Stimulated activated CD8-positive, alpha-beta memory T cell treated with anti-CD3 and anti-CD28 coated beads, Interleukin-12 subunit alpha, Interleukin-12 subunit beta, amount 100 ng/mL, for 24 hours (primary cell): ENCODE measurements around the gene PRKCZ.
"Not testable (repeated sequence)": the region's sequence is repeated elsewhere in the genome, so short reads cannot be mapped to it uniquely, and the experiment has no call there.

Experiments used
- DNase-seq: peaks from one replicate; pipeline ENCODE4 v3.0.0-alpha.2; 2020; ENCODE audit errors: extremely low read depth

PRKCZ gene

DNA sequence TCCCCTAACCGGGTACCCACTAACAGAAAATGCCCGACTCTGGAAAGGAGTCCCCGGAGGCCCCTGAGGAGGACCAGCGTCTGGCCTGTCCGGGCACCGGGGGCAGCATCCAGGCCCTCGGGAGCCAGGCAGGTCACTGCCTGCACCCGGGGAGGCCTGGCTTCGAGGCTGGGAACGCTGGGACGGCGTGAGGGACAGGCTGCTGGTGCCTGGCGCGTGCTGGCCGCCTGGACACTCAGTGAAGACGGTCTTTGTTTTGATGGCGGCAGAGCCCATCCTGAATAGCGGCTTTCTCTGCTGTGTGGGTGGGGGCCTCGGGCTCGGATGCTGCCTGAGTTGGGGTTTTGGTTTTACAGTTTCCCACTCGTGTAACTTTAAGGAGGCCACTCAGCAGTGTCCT is 37.6 kb downstream of the PRKCZ start:
- no peak for DNase-seq

- DNase-seq, result no peak
Observed at GRCh38 chr1:2088458-2088857, 38.2 kb downstream of the PRKCZ start.

DNA sequence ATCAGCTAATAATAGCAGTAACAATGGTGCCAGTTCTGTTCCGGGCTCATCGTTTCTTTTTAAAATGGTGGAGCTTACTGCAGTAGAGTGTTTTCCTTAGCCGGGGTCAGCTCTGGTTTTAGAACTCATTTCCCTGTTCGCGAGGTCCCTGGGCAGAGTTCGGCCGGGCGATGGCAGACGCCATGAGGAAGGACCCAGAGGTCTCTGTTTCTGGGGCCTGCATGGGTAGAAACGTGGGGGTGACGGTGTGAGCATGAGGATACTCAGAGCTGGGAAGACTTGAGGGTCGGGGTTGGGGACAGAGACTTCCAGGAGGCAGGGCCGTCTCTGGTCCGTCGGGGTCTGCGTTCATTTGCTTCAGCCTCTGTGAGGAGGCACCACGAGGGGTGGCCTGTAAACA is 38.8 kb downstream of the PRKCZ start:
- no peak for DNase-seq

- DNase-seq, result no peak
Observed at GRCh38 chr1:2090216-2090890, 40.1 kb downstream of the PRKCZ start.

DNA sequence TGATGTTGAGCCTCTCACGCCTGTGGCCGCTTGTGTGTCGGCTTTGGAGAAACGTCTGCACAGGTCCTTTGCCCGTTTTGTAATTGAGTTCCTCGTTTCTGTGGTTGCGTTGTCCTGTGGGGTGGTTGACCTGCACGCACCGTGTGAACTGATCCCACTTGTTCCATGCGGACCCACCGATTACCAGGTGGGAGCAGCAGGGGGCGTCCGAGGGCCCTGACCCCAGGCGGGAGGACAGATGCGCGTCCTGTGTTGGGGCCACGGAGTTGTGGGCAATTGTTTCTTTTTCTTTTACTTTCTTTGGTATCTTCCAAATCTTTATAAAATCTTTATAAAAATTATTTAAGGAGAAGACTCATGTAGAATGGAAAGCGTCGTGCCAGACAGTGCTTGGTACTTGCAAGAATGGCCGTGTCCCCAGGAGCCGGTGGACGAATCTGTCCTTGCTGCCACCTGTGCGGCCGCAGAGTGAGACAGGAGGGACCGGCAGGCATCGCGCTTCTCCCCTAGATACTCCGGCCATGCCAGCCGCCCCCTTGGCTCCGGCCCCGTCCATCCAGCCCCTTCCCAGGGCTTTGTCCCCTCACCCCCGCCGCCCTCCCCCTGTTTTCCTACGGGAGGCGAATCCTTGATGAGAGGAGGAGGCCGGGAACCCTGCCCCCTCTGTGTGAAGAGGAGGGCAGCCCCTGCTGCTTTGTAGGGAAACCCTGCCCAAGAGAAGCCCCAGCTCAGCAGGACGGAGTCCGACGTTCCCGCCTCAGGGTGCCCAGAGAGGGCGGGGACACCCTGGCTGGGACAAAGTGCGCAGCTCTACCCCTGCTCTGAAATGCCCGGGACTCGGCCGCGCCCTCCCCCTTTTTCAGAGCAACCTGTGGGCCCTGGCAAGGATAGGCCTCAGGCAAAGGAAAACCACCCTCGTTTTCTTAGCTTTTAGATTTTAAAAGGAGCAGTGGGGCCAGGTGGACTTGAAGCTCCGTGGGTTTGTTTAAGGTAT is 41.7 kb downstream of the PRKCZ start:
- DNase-seq, result no peak

DNA sequence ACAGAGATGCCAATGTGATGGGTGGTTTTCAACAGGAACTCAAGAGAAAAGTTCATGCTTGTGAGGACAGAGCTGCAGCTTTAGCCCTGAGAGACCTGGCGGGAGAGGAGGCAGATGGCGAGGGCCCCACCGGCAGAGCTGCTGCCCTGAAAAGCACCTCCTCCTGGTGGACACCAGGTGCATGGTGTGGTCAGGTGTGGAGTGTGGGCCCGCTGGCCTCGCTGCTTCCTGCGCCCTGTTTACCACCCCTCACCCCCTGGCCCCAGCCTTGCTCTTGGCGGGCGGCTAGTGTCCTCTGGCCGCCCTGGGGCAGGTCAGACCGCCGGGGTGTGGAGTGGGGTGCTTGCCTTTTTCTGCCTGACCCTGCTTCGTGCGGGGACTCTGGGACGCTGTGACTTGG is 42.8 kb downstream of the PRKCZ start:
- no peak for DNase-seq

DNA sequence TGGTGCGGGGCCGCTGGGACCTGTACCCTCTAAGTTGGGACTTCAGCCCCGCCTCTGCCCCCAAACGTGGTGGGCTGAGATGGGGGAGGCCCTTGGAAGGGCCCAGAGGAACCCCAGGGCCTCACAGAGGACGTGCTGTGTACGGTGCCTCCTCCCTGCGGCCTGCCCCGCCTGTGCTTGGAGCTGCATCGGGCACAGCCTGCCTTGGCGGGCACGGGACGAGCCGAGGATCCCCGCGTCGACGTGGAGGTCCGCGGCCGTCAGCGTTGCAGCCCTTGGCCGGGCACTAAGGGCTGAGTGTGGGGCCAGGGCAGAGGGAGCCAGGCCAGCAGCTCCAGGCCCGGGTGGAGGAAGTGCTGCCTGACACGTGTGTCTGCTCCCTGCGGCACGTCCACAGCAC is 43.4 kb downstream of the PRKCZ start:
- DNase-seq, result no peak

GRCh38 chr1:2094269-2095158 is 44.3 kb downstream of the PRKCZ start:
- not testable (repeated sequence) for DNase-seq

GRCh38 chr1:2095394-2095793 is 45.2 kb downstream of the PRKCZ start:
- DNase-seq, result no peak

DNA sequence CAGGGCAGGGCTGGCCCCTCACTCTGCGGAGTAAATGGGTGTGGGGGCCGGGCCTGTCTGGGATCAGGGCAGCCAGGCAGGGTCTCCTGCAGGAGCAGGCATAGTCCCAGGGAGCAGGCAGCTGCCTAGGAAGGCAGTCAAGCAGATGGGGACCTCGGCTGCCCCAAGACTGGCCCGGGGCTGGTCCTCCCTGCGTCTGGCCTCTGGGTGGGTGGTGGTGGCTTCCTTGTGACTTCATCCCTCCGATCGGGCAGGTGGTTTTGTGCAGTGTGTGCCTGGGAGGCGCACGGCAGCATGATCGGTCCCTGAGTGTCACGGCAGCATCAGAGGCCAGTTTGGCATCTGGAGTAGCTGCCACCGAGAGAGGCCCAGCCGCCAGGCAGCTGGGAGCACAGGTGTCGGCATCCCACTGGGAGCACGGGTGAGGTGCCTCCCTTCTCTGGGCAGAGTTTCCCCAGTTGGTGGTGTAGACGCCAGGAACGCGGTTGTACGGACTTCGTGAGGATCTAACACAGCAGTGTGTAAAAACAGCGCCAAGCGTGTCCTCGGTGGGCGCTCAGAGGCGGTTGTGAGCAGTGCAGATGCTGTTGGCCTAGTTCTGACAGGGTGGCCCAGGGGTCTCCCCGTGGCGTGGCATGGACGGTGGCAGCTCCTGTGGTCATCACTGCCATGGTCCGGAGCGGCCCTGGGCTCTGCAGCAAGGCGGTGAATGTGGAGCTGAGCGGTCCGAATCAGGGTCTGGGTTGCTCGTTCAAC is 45.9 kb downstream of the PRKCZ start:
- no peak for DNase-seq

DNA sequence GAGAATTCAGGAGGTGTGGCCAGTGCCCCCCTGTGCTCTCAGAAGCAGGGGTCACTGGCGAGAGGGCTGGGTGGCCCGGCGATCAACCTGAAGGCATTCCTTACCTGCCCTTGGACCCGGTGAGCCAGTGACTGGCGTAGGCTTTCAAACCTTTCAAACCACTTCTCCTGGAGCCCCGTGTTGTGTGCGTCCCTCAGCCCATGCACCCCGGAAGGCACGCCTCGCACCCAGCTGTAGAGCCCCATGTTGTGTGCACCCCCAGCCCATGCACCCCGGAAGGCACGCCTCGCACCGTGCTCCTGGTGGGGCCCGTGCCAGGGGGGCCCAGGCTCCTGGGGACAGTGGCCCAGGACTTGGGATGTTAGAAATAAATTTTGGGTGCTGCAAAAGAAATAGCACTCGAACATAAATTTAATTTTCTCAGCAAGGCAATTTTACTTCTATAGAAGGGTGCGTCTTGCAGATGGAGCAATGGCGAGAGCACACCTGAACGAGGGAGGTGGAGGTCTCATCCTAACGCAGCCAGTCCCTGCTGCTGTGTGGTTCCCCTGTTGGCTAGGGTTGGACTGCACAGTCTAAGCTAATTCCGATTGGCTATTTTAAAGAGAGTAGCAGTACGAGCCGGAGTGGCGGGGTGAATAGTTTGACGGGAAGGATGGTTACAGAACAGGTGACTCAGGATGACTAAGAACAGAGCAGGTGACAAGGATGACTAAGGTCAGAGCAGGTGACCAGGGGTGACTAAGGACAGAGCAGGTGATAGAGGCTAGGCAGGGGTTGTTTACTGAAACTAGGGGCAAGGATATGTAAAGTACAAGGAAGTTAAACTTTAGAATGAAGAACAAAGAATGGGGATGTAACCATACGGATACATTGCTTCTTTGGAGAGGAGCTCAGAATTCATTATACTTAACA is 47.4 kb downstream of the PRKCZ start:
- DNase-seq, result no peak

GRCh38 chr1:2098301-2098698 is 48.1 kb downstream of the PRKCZ start:
- DNase-seq, result no peak

DNA sequence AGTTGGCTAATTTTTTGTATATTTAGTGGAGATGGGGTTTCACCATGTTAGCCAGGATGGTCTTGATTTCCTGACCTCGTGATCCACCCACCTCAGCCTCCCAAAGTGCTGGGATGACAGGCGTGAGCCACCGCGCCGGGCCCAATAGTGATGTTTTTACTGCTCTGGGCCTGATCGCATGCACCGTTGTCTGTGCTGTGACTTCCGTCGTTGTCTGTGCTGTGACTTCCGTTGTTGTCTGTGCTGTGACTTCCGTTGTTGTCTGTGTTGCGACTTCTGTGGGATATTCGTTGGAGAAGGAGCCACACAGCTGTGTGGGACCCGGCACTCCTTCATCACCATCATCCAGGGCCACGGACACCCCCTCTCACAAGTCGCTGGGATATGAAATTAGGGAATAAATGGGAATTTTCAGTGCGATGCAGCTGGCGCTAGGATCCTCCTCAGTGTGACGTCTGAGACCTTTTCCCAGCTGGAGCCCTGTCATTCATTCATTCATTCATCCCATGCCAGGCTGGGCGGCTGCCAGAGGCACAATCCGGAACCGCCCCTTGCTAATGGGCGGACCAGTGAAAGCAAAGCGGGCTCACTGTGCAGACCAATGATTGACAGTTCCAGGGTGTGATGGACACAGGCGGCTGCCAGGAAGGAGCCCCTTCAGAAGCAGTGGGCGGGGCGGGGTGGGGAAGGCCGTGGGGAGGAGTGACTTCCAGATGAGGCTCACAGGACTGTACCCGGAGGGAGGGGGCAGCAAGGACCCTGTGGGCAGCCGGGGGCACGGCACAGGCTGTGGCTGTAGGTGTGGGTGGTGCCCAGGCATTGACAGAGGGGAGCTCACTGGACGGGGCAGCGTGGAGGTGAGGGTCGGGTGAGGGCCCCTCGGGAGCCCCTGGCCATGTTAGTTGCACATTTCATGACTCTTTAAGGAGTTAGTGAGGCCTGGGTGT is 48.9 kb downstream of the PRKCZ start:
- DNase-seq, result no peak

DNA sequence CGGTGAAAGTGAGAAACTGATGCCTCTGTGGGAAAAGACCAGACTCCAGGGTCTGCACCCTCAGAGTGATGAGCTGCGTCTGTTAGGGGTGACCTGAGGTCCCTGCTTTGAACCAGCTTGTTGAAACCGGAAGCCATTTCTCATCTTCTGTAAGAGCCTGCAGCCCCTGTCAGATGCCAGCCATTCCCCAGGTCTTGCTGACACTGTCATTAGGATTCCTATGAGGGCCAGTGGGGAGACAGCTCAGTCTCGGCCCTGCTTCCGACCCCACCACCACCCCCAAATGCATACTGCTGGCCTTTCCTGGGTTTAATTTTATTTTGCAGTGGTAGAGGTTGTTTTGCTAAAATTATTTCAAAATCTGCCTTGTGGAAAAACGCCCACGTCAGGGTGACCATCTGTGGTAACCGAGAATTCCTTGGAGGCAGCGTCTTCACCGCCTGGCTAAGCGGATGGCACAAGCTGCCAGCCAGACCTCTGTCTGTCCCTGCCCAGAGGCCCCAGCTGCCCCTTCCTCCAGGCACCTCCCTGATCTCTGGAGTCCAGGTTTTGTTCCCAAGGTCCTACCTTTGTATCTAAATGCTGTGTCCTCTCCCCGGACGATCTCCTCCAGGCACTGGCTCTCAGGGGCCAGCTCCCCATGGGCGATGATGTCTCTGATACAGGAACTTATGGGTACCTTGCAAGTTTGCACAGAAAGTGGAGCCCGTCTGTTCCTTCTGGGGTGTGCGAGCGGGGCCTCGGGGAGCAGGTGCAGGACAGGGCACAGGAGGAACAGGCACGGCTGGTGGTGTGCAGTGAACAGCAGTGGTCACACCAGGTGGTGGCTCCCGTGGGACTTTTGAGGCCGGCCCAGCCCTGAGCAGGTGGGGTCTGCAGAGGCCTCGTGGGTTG is 49.9 kb downstream of the PRKCZ start:
- no peak for DNase-seq

- no peak for DNase-seq
Observed at GRCh38 chr1:2100780-2101108, 50.5 kb downstream of the PRKCZ start.

DNA sequence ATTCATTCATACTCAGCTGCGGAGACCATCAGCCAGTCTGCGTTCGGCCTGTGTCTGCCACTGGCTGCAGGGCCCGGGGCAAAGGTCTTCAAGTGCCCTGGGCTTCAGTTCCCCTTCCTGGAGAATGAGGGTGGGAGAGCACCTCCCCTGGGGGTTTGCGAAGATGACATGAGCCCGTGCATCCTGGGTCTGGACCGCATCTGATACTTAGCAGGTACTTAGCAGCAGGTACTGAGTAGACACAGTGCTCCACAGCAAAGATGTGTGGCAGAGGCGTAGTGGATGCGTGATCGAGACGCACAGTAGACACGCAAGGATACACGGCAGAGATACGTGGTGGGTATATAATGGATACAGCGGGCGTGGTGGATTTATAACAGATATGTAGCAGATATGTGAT is 51.3 kb downstream of the PRKCZ start:
- DNase-seq, result no peak

DNA sequence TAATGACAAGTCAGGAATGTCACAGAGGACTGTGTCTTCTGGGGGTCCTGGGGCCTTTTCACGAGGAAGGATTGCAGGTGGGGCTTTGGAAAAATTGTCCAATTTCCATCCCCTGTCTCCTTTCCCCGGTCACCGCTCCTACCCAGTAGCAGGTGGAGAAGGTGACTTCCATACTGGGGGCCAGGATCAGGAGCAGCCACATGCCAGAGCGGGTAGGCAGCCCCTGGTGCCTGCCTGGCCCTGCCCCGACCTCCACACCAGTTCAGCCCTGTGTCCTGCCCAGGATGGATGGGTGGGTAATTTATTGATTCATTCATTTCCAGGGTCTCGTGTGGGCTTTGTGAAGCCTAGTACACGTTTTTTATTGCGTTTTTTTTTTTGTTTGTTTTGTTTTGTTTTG is 51.7 kb downstream of the PRKCZ start:
- DNase-seq, result no peak

DNA sequence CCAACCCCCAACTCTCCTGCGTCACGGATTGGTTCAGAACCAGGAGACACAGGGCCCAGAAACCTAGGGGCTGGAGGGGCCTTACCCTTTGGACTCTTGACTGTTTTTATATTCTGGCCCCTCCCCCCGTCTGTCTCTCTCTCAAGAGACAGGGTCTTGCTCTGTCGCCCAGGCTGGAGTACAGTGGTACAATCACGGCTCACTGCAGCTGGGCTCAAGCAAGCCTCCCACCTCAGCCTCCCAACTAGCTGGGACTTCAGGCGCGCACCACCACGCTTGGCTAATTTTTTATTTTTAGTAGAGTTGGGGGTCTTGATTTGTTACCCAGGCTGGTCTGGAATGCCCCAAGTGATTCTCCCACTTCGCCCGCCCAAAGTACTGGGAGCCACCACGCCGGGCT is 52.5 kb downstream of the PRKCZ start:
- DNase-seq, result no peak
